Measurements from ENCODE around the gene QSOX2.
A peak's percentile ranks its signal among the peaks of the same experiment; 100 is the strongest.

Gene QSOX2

GRCh38 chr9:136222166-136222905, 23.3 kb downstream of the QSOX2 start:
- no peak for DNase-seq (ENCODE audit: low spot score)

DNA sequence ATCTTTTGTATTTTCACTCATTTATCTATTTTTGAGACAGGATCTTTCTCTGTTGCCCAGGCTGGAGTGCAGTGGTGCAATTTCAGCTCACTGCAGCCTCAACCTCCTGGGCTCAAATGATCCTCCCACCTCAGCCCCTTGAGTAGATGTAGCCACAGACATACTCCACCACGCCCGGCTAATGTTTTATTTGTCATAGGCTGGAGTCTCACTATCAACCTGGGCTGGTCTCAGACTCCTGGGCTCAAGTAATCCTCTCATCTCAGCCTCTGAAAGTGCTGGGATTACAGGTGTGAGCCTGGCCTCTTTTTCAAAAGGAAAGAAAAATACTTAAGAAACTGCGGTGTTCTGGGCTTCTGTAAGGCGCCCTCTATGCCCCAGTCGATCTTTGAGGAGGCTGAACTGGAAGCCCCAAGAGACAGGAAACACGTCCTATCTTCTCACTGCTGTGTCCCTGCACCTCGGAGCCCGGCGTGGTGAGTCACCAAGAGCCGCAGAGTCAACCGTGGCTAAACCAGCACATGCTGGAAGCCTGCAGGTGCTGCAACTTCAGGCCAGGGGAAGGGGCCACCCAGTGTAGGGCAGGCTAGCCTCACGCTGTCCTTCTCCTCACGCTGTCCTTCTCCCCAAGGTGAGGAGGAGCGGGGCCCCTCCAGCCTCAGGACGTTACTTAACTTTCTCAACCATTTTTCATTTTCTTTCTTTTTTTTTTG, 25.4 kb downstream of the QSOX2 start:
- DNase-seq (ENCODE audit: low spot score) = peak; percentile 46

GRCh38 chr9:136219276-136219675, 26.3 kb downstream of the QSOX2 start:
- no peak for DNase-seq (ENCODE audit: low spot score)

DNA sequence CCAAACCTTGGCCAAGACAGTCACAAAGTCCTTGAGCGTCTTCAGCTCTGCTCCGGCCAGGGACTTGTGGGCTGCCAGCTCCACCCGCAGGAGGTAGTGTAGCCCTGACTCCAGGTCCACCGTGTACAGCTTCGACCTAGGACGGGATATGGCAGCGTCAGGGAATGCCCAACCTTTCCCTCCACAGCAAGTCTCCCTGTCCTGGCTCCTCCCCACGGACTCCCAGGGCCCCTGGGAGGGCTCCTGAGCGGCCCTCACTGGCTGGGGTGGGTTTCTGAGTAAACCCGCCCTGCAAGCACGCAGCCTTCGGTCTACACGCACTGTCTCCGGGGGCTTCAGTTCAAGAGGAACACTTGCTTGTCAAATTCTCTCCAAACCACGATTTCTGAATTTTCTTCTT, 26.9 kb downstream of the QSOX2 start:
- no peak for DNase-seq (ENCODE audit: low spot score)

- no peak for DNase-seq (ENCODE audit: low spot score)
Observed at GRCh38 chr9:136218271-136218670, 27.3 kb downstream of the QSOX2 start.

DNA sequence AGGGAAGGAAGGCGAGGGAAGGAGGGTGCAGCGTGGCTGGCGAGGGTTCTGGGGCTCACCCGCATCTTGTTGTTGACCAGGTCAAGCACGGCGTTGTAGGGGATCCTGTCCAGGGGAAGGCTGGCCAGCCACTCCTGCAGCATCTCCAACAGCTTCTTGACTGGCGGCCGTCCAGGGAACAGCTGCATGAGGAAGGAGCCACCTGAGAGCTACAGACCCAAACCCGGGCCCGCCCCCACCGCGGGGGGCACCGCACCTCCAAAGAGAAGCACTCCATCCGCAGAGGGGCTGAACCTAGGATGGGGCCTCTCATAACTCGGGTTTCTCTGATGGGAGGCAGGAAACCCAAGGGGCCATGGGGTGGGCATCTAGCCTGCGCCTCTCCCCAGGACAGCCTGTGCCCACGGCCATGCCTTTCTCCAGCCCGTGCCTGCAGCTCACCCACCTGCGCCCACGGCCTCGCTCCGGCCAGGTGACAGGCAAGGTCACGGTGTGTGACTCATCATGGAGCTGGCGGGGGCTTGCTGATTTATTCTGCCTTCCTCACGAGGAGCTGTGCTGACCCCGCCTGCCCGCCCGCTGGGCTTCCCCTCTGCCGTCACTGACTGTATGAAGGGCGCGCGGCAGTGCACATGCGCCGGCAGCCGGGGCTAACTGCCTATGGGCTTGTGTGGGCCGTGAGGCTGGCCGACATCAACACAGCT, 28.9 kb downstream of the QSOX2 start:
- no peak for DNase-seq (ENCODE audit: low spot score)

- no peak for DNase-seq (ENCODE audit: low spot score)
Observed at GRCh38 chr9:136213733-136214132, 31.9 kb downstream of the QSOX2 start.

- DNase-seq (ENCODE audit: low spot score) = no peak
Observed at GRCh38 chr9:136212345-136212950, 33.2 kb downstream of the QSOX2 start.

DNA sequence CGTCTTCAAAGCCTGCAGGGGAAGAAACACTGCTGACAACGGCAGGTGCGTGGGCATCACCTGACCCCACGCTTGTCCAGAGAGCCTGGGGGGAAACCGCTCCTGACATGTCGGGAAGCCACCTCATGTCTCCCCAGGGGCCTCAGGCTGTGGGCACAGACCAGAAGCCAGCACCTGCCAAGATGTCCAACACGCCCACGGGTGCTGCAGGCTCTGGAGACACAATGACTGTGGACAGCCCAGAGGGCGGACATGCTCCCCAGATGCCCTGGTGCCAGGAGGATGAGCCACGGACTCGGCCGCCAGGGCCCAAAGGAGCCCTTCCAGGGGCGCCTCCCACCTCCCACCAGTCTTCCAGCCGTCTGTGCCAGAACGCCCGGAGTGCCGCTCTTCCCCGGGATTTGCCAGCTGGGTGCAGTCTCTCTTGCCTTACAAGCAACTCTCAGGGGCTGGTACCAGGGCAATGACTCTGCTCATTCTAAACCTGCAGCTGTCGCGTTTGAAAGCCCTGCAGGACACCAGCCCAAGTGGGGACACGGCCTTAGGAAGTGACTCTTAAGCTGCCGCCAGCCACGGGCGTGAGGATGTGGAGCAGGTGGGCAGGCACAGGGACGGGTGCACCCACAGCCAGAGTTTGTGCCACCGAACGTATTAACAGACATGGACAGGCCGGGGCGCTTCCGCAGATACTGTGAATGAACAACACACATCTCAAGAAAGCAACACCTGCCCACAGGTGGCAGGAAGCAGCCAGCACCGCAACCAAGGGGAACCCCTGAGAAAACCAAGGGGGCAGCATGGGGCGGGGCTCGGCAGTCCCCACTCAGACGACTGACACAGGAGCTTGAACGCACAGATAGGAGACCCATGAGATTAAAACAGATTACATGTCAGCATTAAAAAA, 33.9 kb downstream of the QSOX2 start:
- no peak for DNase-seq (ENCODE audit: low spot score)

DNA sequence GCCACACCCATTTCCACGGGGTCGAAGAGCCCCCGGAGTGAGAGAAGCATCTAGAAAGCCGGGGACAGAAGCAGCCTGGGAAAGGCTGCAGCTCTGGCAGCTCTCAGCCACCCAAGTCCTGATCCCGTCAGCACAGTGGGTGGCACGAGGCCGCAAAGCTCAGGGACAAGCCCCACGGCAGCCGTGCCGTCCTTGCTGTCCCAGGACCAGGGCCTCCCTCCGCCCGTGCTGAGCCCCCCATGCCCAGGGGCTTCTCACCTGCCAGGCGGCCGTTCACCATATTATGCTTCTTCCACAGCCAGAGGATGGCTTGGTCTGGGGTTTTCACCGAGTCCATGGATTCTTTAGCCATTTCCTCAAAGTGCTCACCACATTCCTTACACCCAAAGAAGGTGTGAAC, 34.6 kb downstream of the QSOX2 start:
- DNase-seq (ENCODE audit: low spot score) = no peak

DNA sequence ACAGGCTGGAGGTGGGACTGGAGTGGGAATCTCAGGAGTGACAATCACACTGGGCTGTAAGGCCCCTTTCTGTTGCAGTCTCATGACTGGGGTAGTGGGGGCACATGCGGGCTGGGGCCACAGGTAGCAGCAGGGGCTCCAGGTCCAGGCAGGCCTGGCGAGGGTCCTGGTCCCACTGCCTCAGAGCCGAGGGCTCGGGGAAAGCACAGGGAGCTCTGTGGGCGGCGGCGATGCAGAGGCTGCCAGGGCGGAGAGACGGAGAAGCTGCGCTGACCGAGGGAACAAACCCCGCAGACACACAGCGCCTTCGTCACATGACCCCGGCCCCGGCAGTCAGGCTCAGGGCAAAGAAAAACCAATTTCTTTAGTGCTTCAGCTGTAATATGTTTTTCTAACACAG, 35.3 kb downstream of the QSOX2 start:
- DNase-seq (ENCODE audit: low spot score) = no peak

GRCh38 chr9:136209786-136210185, 35.8 kb downstream of the QSOX2 start:
- DNase-seq (ENCODE audit: low spot score) = no peak

GRCh38 chr9:136209232-136209631, 36.4 kb downstream of the QSOX2 start:
- DNase-seq (ENCODE audit: low spot score) = no peak

DNA sequence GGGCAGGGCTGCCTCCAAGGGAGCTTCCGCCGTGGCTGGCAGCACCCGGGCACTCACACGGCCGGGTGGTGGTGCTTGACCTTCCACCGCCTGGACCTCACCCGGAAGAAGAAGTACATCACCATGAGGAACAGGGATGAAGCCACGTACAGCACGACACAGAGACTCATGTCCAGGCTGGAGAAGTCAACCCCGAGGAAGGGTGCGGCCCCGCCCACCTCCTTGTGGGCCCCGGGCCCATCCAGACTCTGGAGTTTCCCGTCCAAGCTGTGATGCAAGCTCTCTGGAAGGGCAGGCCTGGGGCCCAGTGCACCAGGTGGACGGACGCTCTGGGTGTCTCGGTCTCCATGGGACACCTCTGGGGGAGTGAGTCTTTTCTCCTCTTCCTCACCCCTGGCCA, 36.9 kb downstream of the QSOX2 start:
- DNase-seq (ENCODE audit: low spot score) = no peak

DNA sequence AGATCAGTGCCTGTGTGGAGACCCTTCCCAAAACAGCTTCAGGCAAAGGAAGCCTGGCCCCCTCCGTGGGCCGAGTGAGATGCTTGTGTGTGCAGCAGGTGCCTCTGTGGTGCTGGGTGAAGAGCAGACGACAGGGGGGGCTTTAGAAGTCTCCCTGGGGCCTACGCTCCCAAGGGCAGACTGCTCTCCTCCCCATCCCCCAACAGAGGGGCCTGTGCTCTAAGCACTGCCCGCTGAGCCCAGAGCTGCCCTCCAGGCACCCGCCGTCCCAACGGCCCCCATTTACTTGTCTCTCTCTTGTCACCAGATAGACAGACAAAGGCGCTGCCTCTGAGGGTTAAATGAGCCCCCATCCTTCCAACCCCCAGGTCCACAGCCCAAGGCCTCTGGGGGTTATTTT, 38.0 kb downstream of the QSOX2 start:
- DNase-seq (ENCODE audit: low spot score) = no peak

DNA sequence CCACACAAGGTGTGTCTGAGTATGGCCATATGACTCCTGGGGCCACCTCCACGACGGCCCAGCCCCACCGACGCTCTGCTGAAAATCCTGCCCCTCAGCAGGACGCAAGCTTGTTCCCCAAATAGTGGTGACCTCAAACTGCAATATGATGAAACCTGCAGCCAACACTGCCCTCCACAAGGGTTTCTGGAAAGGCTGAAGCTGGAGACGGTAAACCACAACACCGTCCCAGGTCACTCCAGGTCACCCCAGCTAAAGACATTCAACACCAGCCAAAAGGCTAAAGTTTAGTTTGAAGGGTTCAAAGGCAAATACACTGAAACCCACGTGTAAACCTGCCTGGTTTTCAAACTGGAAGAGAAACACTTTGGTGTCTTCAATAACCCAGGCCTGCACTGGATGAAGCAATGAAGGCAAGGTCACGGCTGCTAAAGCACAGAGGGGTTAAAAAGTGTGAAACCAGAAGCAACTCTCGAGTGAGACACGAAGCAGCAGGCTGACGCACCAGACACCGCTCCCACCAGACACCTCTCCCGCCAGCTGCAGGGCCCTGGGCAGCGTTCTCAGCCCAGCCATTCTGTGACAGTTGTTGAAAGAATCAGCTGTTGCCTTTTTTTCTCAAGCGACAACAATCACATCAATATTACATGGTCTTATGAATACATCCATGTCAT, 38.9 kb downstream of the QSOX2 start:
- DNase-seq (ENCODE audit: low spot score) = no peak

GRCh38 chr9:136205707-136205992, 40.0 kb downstream of the QSOX2 start:
- no peak for DNase-seq (ENCODE audit: low spot score)

GRCh38 chr9:136204838-136205706, 40.5 kb downstream of the QSOX2 start, which contains the start of gene LHX3:
Gene LHX3 (minus strand): TSS chr9:136205128. CDS start chr9:136205012, 116 bp downstream.
- no peak for DNase-seq (ENCODE audit: low spot score)

GRCh38 chr9:136204145-136204805, 41.3 kb downstream of the QSOX2 start:
- no peak for DNase-seq (ENCODE audit: low spot score)
